H1 (cell line): Measurements from ENCODE around the gene BICRAL. TPM values are rescaled to one million over a fixed set of nuclear protein-coding genes. Genes with fewer than 3 reads are reported as not detected.

Experiments
- CTCF ChIA-PET: fragments of 300-600 bp; sonication (Branson Sonifier 250); formaldehyde crosslinking; loops from one replicate; lab custom pipeline; 2021; ENCODE audit not compliant: partially characterized antibody; lab: Charles Lee
- POLR2A ChIA-PET: fragments of 300-600 bp; sonication (Branson Sonifier 250); formaldehyde crosslinking; loops from one replicate; lab custom pipeline; 2021; ENCODE audit warnings: inconsistent platforms; ENCODE audit not compliant: partially characterized antibody; lab: Charles Lee
- DNase-seq, 2 experiments: peaks; one replicate each; pipeline versions ENCODE4 v3.0.0 to v3.0.0-alpha.2; 2010 to 2022; ENCODE audit warnings: low spot score in 2 of 2, low read depth in 1 of 2, mixed read lengths in 1 of 2
- FAIRE-seq: peaks from 2 replicates; lab custom pipeline; 2011; peaks lifted over from hg19 to GRCh38; lab: Jason Lieb, UNC
- H2AFZ ChIP-seq: 2 replicates; pipeline ENCODE4 v1.8.1; 2012; ENCODE audit warnings: low read length, inconsistent platforms
- H2AK5ac ChIP-seq: 2 replicates; pipeline ENCODE4 v1.6.1; 2013; ENCODE audit warnings: low read depth, low read length
- H2BK120ac ChIP-seq: replicated peaks from 2 replicates; pipeline ENCODE3; 2013; ENCODE audit warnings: low read depth, low read length, inconsistent platforms
- H2BK12ac ChIP-seq: 2 replicates; pipeline ENCODE4 v1.6.1; 2013; ENCODE audit warnings: low read depth, low read length
- H2BK15ac ChIP-seq: 2 replicates; pipeline ENCODE4 v1.6.1; 2013; ENCODE audit warnings: low read length
- H2BK20ac ChIP-seq: 2 replicates; pipeline ENCODE4 v1.6.1; 2013; ENCODE audit warnings: low read length
- H2BK5ac ChIP-seq: 2 replicates; pipeline ENCODE4 v1.6.1; 2013; ENCODE audit warnings: low read depth, low read length
- H3K14ac ChIP-seq: 2 replicates; pipeline ENCODE4 v1.6.1; 2013; ENCODE audit warnings: inconsistent platforms; ENCODE audit not compliant: insufficient read length
- H3K18ac ChIP-seq: 2 replicates; pipeline ENCODE4 v1.6.1; 2013; ENCODE audit warnings: low read length; ENCODE audit errors: extremely low read depth
- H3K23ac ChIP-seq: 2 replicates; pipeline ENCODE4 v1.6.1; 2013; ENCODE audit warnings: inconsistent platforms; ENCODE audit not compliant: insufficient read length
- H3K23me2 ChIP-seq: 2 replicates; pipeline ENCODE4 v1.6.1; 2013; ENCODE audit warnings: low read depth, low read length
- H3K27ac ChIP-seq: 2 replicates; pipeline ENCODE4 v1.6.1; 2011; ENCODE audit warnings: low read depth, low read length, inconsistent platforms
- H3K27me3 ChIP-seq, 4 experiments: replicated peaks in 1 of 4; 1 replicate in 1 of 4; 2 replicates in 3 of 4; pipeline versions ENCODE4 v1.6.1 to v1.8.1; 2011 to 2013; ENCODE audit warnings: low read length in 3 of 4, mild to moderate bottlenecking in 3 of 4, inconsistent platforms in 2 of 4, mixed read lengths in 2 of 4, moderate library complexity in 1 of 4; ENCODE audit not compliant: control insufficient read depth in 3 of 4, insufficient read depth in 3 of 4; ENCODE audit errors: extremely low read depth in 1 of 4
- H3K36me3 ChIP-seq, 4 experiments: 2 replicates each; pipeline versions ENCODE4 v1.6.1 to v1.8.1; 2011 to 2013; ENCODE audit warnings: mild to moderate bottlenecking in 4 of 4, low read length in 3 of 4, moderate library complexity in 2 of 4, control low read depth in 1 of 4, inconsistent platforms in 1 of 4; ENCODE audit not compliant: insufficient read depth in 4 of 4, control insufficient read depth in 2 of 4
- H3K4ac ChIP-seq: replicated peaks from 2 replicates; pipeline ENCODE3; 2013; ENCODE audit warnings: low read length, low read depth, mixed read lengths, inconsistent platforms; ENCODE audit not compliant: insufficient read length
- H3K4me1 ChIP-seq, 4 experiments: replicated peaks in 1 of 4; 1 replicate in 1 of 4; 2 replicates in 3 of 4; pipeline versions ENCODE4 v1.6.1 to v1.8.1; 2011 to 2013; ENCODE audit warnings: low read length in 3 of 4, inconsistent platforms in 2 of 4, mixed read lengths in 1 of 4; ENCODE audit not compliant: insufficient read depth in 4 of 4, control insufficient read depth in 3 of 4
- H3K4me2 ChIP-seq, 2 experiments: 2 replicates each; pipeline versions ENCODE4 v1.6.1 to v1.8.1; 2011 to 2013; ENCODE audit warnings: low read depth in 2 of 2, low read length in 2 of 2, control low read depth in 1 of 2, inconsistent platforms in 1 of 2, mild to moderate bottlenecking in 1 of 2; ENCODE audit not compliant: insufficient read depth in 1 of 2
- H3K4me3 ChIP-seq, 4 experiments: fragments of 200-600, 300-600 bp in 1 of 4; sonication (generic), shearing (Covaris generic), sonication (Bioruptor Twin) in 1 of 4; 2 replicates each; pipeline versions ENCODE4 v1.5.1 to v1.8.1; 2011 to 2016; ENCODE audit warnings: low read length in 4 of 4, low read depth in 3 of 4, control low read depth in 2 of 4, inconsistent platforms in 2 of 4, mild to moderate bottlenecking in 2 of 4, mixed read lengths in 1 of 4, moderate library complexity in 1 of 4; ENCODE audit not compliant: insufficient read depth in 2 of 4; ENCODE audit errors: extremely low read depth in 1 of 4
- H3K56ac ChIP-seq: replicated peaks from 2 replicates; pipeline ENCODE3; 2013; ENCODE audit warnings: low read depth, mild to moderate bottlenecking, mixed read lengths, low read length, inconsistent platforms; ENCODE audit not compliant: insufficient read length
- H3K79me1 ChIP-seq: 2 replicates; pipeline ENCODE4 v1.6.1; 2013; ENCODE audit warnings: low read depth, low read length, control low read depth
- H3K79me2 ChIP-seq, 2 experiments: 2 replicates each; pipeline versions ENCODE4 v1.6.1 to v1.8.1; 2012 to 2013; ENCODE audit warnings: low read length in 2 of 2, mild to moderate bottlenecking in 2 of 2, inconsistent platforms in 1 of 2; ENCODE audit not compliant: insufficient read depth in 2 of 2, control insufficient read depth in 1 of 2
- H3K9ac ChIP-seq, 4 experiments: replicated peaks in 1 of 4; 1 replicate in 1 of 4; 2 replicates in 3 of 4; pipeline versions ENCODE4 v1.6.1 to v1.8.1; 2011 to 2013; ENCODE audit warnings: low read depth in 3 of 4, low read length in 3 of 4, control low read depth in 2 of 4, mild to moderate bottlenecking in 2 of 4, moderate library complexity in 2 of 4, inconsistent platforms in 1 of 4; ENCODE audit errors: extremely low read depth in 1 of 4
- H3K9me3 ChIP-seq, 2 experiments: 2 replicates each; pipeline versions ENCODE4 v1.6.1 to v1.8.1; 2012 to 2013; ENCODE audit warnings: mild to moderate bottlenecking in 2 of 2, moderate library complexity in 2 of 2, control low read depth in 1 of 2, inconsistent platforms in 1 of 2, low read depth in 1 of 2, low read length in 1 of 2, mixed read lengths in 1 of 2; ENCODE audit not compliant: insufficient read depth in 2 of 2
- H4K20me1 ChIP-seq, 2 experiments: replicated peaks in 1 of 2; 2 replicates each; pipeline versions ENCODE3 to v1.8.1; 2011 to 2013; ENCODE audit warnings: inconsistent platforms in 2 of 2, low read length in 2 of 2, mild to moderate bottlenecking in 1 of 2; ENCODE audit not compliant: insufficient read depth in 2 of 2, control insufficient read depth in 1 of 2
- H4K5ac ChIP-seq: 2 replicates; pipeline ENCODE4 v1.6.1; 2013; ENCODE audit warnings: low read length, low read depth, mixed read lengths, inconsistent platforms; ENCODE audit not compliant: insufficient read length
- H4K8ac ChIP-seq: 2 replicates; pipeline ENCODE4 v1.8.0; 2013; ENCODE audit warnings: mild to moderate bottlenecking, moderate library complexity, low read length, inconsistent platforms; ENCODE audit not compliant: insufficient read depth; ENCODE audit errors: extremely low read depth
- H4K91ac ChIP-seq: replicated peaks from 2 replicates; pipeline ENCODE3; 2013; ENCODE audit warnings: low read length, mixed read lengths, inconsistent platforms; ENCODE audit not compliant: insufficient read length
- CEBPB ChIP-seq: IDR thresholded peaks from 2 replicates; pipeline ENCODE4 v1.6.1; 2012; ENCODE audit warnings: low read depth, low read length
- FOSL1 ChIP-seq: IDR thresholded peaks from 2 replicates; pipeline ENCODE4 v1.6.1; 2011; ENCODE audit warnings: mild to moderate bottlenecking, low read depth, low read length, moderate library complexity; ENCODE audit not compliant: insufficient read depth
- SP4 ChIP-seq: IDR thresholded peaks from 2 replicates; pipeline ENCODE4 v1.6.1; 2012; ENCODE audit warnings: low read length, inconsistent platforms
- SUZ12 ChIP-seq: fragments of 200-600 bp; sonication (generic); IDR thresholded peaks from 2 replicates; pipeline ENCODE4 v1.6.1; 2012; ENCODE audit warnings: mild to moderate bottlenecking, inconsistent platforms, low read length, moderate library complexity, mixed read lengths
- TAF1 ChIP-seq: IDR thresholded peaks from 2 replicates; pipeline ENCODE4 v1.6.1; 2011; ENCODE audit warnings: mild to moderate bottlenecking, low read depth, low read length
- WGBS, 2 experiments: shearing (Covaris generic) in 1 of 2; methylation state at CpG; one replicate each; pipeline versions ENCODE4 v1.1.6 to v1.1.7; 2013 to 2015; ENCODE audit warnings: low lambda C conversion rate in 2 of 2, mixed read lengths in 2 of 2, inconsistent platforms in 1 of 2, low coverage in 1 of 2, missing lambda C conversion rate in 1 of 2; ENCODE audit not compliant: insufficient replicate concordance in 2 of 2, insufficient coverage in 1 of 2, insufficient read length in 1 of 2; ENCODE audit errors: extremely low coverage in 1 of 2, missing lambda C conversion rate in 1 of 2; 5-methylcytosine and 5-hydroxymethylcytosine counted together
- polyA plus RNA-seq, 7 experiments: library from polyadenylated mRNA; depleted of rRNA in 3 of 7; stranded (reverse) in 5 of 7; unstranded in 2 of 7; fragments of >200 nt in 5 of 7; fragments of 200-250 nt in 2 of 7; gene quantifications; 1 replicate in 5 of 7; 2 replicates in 1 of 7; 4 replicates in 1 of 7; pipeline versions ENCODE4 v1.2.1 to v1.2.3, GENCODE V29; 2011 to 2013; ENCODE audit warnings: missing spikeins in 2 of 7, mixed read lengths in 2 of 7
- total RNA-seq: library from RNA; stranded (reverse); fragmentation: NEBNext Ultra II Directional; extraction: Animal tissue kit (Norgen Biotek cat#: 25700); gene quantifications from 2 replicates; pipeline ENCODE4 v1.2.1, GENCODE V29; 2021

Gene BICRAL
- total and polyA plus RNA-seq, 2 of the 8 experiments (the other 6 are each of a cell fraction or from before 2014, with no cell fraction given) = 9.4 to 12.2 TPM

- Histone ChIP-seq H3K9ac (no peak overlapping the region), H2AFZ (no peak overlapping the region), H3K4ac (no peak overlapping the region), H3K27ac (no peak overlapping the region), H3K27me3 (no peaks in the 10 kb centered on the region), H3K4me3 (no peak overlapping the region), H2BK120ac (no peak overlapping the region), H3K4me2 (no peak overlapping the region), H3K14ac (no peak overlapping the region), H3K79me2 (no peaks in the 10 kb centered on the region), H2BK15ac (no peak overlapping the region), H2BK20ac (no peak overlapping the region), H3K56ac (no peak overlapping the region), H3K23ac (no peak overlapping the region), H3K79me1 (no peaks in the 10 kb centered on the region), H3K9me3 (no peaks in the 10 kb centered on the region), H4K20me1 (no peaks in the 10 kb centered on the region), H2BK5ac (no peak overlapping the region), H2AK5ac (no peak overlapping the region), H3K23me2 (no peaks in the 10 kb centered on the region), H4K5ac (no peak overlapping the region), H4K8ac (no peak overlapping the region), H3K18ac (no peak overlapping the region), H3K36me3 (no peaks in the 10 kb centered on the region), H3K4me1 (no peaks in the 10 kb centered on the region), H2BK12ac (no peak overlapping the region), H4K91ac (no peak overlapping the region)
- no peak for TF ChIP-seq FOSL1
- TF ChIP-seq SUZ12 = no peak
- no peak for TF ChIP-seq TAF1
- no peak for TF ChIP-seq SP4
- TF ChIP-seq CEBPB = no peak
- ChIA-PET POLR2A (interaction anchor here (0.6 to 1.1 kb wide), 5 partner anchors 15 to 98 kb away, joined by 3 to 4 read pairs (median 3); no protein-coding TSS in a partner anchor), CTCF (interaction anchor here (0.6 to 3.3 kb wide), 7 partner anchors 9 to 653 kb away, joined by 3 to 22 read pairs (median 3); no protein-coding TSS in a partner anchor)
- DNase-seq = no peak
- FAIRE-seq = no peak
- WGBS, 2 experiments = 92% methylated on average over 10 of the region's 11 CpGs; no CpG with 5 or more reads in 1 of the 2 experiments
These were observed 26.9 kb downstream of the BICRAL start for GRCh38 chr6:42808492-42809483.
